Brain microvascular endothelial cell (primary cell): ENCODE results near the gene PITPNM1.

Experiments used
- DNase-seq: peaks from one replicate; pipeline ENCODE4 v3.0.0-alpha.2; 2020
- H3K27ac ChIP-seq: fragments of 250-450 bp; sonication (Bioruptor Pico); 2 replicates; pipeline ENCODE4 v1.5.1; 2020; ENCODE audit warnings: mild to moderate bottlenecking, moderate library complexity
- H3K27me3 ChIP-seq: fragments of 250-450 bp; sonication (Bioruptor Pico); replicated peaks from 2 replicates; pipeline ENCODE4 v1.5.1; 2020; ENCODE audit warnings: mild to moderate bottlenecking
- H3K36me3 ChIP-seq: fragments of 250-450 bp; sonication (Bioruptor Pico); replicated peaks from 2 replicates; pipeline ENCODE4 v1.5.1; 2020; ENCODE audit warnings: mild to moderate bottlenecking
- H3K4me3 ChIP-seq: 2 replicates; pipeline ENCODE4 v1.5.1; 2011; ENCODE audit warnings: low read depth, mild to moderate bottlenecking, control low read depth, low read length, moderate library complexity
- in situ Hi-C: cut with HindIII; loops from 2 replicates; pipeline ENCODE4 v1.10.0; 2017; ENCODE audit warnings: low sequenced_read_pairs, low pct_ligation_motif_present
- TF ChIP-seq, protein P1 (sequence below): IDR thresholded peaks from 2 replicates; pipeline ENCODE4 v1.5.1; 2011; ENCODE audit warnings: low read depth, mild to moderate bottlenecking, moderate library complexity, low read length, control low read depth, inconsistent platforms; ENCODE audit errors: missing control alignments

The PITPNM1 gene

DNA sequence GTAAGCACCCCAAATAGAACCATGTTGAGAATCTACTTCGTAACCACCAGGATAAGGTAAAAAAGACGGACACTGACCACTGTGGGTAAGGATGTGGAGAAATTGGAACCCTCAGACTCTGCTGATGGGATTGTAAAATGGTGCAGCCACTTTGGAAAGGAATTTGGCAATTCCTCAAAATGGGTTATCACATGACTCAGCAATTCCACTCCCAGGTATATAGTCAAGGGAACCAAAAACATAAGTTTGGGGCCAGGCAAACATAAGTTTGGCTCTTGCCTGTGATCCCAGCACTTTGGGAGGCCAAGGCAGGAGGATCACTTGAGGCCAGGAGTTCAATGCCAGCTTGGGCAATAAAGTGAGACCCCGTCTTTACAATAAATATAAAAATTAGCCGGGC lies 23.2 kb upstream of the PITPNM1 start:
- TF ChIP-seq, protein P1, sequence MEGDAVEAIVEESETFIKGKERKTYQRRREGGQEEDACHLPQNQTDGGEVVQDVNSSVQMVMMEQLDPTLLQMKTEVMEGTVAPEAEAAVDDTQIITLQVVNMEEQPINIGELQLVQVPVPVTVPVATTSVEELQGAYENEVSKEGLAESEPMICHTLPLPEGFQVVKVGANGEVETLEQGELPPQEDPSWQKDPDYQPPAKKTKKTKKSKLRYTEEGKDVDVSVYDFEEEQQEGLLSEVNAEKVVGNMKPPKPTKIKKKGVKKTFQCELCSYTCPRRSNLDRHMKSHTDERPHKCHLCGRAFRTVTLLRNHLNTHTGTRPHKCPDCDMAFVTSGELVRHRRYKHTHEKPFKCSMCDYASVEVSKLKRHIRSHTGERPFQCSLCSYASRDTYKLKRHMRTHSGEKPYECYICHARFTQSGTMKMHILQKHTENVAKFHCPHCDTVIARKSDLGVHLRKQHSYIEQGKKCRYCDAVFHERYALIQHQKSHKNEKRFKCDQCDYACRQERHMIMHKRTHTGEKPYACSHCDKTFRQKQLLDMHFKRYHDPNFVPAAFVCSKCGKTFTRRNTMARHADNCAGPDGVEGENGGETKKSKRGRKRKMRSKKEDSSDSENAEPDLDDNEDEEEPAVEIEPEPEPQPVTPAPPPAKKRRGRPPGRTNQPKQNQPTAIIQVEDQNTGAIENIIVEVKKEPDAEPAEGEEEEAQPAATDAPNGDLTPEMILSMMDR = no peak
- in situ Hi-C loops = no loop called here
- Histone ChIP-seq H3K36me3 (no peaks in the 10 kb centered on the region), H3K27ac (no peak overlapping the region), H3K27me3 (no peaks in the 10 kb centered on the region), H3K4me3 (no peak overlapping the region)
- no peak for DNase-seq

DNA sequence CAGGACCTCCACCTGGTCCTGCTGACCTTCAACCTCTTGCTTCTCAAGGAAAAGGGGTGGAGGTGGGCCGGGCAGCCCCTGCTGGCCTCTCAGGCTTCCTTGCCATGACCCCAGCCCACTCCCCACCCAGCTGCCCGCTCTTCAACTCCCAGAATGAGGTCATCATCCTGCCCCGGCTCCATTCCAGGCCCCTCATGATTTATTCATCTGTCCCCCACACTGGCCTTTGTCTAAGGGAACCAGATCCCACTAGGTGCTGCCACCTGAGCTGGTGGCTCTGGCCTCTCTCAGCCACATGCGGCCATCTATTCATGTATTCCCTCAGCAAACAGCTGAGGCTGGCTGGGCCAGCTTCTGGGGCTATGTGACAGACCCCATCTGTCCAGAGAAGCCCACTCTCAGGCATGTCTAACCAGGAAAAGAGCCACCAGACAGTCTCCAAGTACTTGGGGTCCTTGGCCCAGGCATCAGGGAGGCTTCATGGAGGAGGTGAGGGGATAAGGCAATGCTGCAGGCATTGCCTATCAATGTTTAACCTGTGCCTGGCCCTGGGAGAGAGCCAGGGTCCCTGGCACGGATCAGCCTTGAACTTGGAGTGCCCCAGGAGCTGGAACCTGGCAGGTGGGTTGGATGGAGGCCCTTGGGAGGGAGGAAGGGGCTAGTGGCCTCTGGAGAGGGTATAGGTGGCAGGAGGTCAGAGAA lies 20.3 kb upstream of the PITPNM1 start:
- H3K4me3 ChIP-seq = no peak overlapping the region
- no peak overlapping the region for H3K27ac ChIP-seq
- H3K36me3 ChIP-seq = no peaks in the 10 kb centered on the region
- no peak for DNase-seq
- no peaks in the 10 kb centered on the region for H3K27me3 ChIP-seq
- in situ Hi-C loops = no loop called here
- TF ChIP-seq, protein P1 = no peak

DNA sequence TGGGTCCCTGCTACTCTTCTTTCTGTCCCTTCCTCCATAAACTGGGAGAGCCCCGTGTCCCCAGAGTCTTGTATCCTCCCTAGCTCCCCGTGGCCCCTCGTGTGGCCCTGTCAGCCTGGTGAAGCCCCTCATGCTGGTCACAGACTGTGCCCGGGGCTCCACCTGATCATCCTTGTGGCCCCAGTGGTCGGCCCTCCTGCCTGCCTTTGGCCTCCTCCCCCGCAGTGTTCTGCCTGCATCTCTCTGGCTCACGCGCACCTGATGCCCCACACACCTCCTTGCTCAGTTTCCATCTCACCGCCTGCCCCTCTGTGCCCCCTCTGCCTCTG lies 19.3 kb upstream of the PITPNM1 start:
- TF ChIP-seq, protein P1 = no peak
- Histone ChIP-seq H3K4me3 (no peak overlapping the region), H3K36me3 (no peaks in the 10 kb centered on the region), H3K27ac (no peak overlapping the region), H3K27me3 (no peaks in the 10 kb centered on the region)
- DNase-seq = no peak
- in situ Hi-C loops = no loop called here

DNA sequence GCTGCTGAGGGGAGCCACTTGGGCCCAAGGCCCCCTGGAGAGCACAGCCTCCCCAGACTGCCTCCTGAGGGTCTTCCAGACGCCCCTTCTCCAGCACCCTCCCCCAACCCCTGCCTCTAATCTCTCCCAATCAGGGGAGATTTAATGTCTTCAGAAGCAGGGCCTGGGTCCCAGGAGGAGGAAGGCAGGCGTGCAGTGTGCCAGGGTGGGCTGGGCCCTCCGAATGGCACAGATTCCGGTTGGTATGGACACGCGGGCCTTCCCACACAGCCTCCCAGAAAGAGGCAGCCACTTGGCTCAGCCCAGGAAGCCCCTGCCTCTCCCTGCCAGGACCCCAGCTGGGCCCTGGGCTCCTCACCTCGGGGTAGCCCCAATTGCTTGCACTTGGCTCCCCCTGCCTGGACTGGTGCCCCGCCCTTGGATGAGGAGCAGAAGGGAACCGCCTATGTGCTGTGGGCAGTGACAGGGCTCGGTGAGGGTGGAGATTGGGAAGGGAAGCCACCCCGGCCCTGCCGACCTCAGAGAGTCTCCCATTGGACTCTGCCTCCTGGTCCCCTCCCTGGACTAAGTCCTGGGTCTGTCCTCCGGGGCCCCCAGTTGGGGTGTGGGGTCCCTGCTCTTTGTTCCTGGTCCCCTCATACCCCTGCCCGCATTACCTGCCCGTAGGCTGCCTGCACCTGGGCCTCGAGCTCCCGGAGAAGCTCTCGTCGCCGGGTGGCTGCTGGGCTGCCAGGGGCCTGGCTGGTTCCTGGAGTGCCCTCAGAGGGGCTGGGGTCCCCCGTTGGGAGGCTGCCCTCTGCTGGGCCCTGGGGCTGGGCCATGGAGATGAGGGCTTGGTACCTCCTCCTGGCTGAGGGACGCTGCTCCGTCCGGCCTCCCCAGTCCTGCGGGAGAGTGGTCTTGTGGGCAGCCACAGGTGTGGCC lies 18.7 kb upstream of the PITPNM1 start:
- H3K27me3 ChIP-seq = no peaks in the 10 kb centered on the region
- H3K4me3 ChIP-seq = no peak overlapping the region
- no peak overlapping the region for H3K27ac ChIP-seq
- no peaks in the 10 kb centered on the region for H3K36me3 ChIP-seq
- TF ChIP-seq, protein P1 = no peak
- no peak for DNase-seq
- in situ Hi-C loops = no loop called here

DNA sequence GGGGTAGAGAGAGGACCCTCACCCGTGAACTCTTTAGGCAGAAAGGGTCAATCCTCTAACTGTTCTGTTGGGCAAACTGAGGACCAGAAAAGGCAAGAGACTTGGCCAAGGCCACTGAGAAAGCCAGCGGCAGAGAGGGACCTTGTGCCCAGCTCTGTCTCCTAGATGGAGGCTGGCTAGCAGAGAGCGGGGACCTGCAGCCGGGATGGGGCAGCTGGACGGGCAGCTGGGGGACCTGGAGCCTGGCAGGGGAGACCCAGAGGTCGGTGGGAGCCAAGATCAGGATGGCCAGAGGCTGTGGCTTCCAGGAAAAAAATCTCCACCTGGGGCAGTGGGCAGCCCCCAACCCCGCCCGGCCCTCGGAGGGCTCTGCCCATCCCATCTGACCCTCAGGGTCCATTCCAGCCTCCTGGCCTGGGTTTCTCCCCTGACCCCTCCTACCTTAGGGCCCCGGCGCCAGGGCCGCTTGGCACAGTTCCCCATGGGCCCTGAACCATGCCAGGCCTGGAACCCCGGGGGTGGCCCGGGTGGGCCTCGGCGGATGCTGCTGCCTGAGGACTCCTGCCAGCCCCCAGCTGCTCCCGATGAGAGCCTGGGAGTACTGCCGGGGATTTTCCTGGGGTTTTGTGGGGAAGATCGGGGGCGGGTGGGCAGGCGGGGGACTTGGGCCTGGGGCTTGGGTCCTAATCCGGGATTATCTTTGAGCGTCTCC lies 17.8 kb upstream of the PITPNM1 start, which contains the start of gene CABP2:
Gene CABP2 (minus strand): TSS at position 603 of the 712 bp plus-strand sequence. CDS start 120 bp downstream, at position 483.
- in situ Hi-C loops = no loop called here
- no peaks in the 10 kb centered on the region for H3K27me3 ChIP-seq
- TF ChIP-seq, protein P1 = no peak
- no peak within 1 kb of the TSS for H3K27ac ChIP-seq
- no peaks in the 10 kb centered on the region for H3K36me3 ChIP-seq
- no peak within 1 kb of the TSS for H3K4me3 ChIP-seq
- no peak for DNase-seq
